Mammary epithelial cell (primary cell): ENCODE results near the gene PTPRJ.

ENCODE experiments used
- EZH2 ChIP-seq: IDR thresholded peaks from 2 replicates; pipeline ENCODE4 v1.6.1; 2012; ENCODE audit warnings: low read length, inconsistent platforms, borderline replicate concordance
- TF ChIP-seq, protein P1 (sequence below), 2 donors: IDR thresholded peaks in 1 of 2; conservative IDR thresholded peaks in 1 of 2; 2 replicates each; pipeline ENCODE4 v1.5.1; 2011 to 2012; ENCODE audit warnings: inconsistent platforms in 2 of 2, low read length in 2 of 2, mild to moderate bottlenecking in 2 of 2, control low read depth in 1 of 2, low read depth in 1 of 2; ENCODE audit not compliant: insufficient read depth in 1 of 2; ENCODE audit errors: extremely low read depth in 1 of 2

DNA sequence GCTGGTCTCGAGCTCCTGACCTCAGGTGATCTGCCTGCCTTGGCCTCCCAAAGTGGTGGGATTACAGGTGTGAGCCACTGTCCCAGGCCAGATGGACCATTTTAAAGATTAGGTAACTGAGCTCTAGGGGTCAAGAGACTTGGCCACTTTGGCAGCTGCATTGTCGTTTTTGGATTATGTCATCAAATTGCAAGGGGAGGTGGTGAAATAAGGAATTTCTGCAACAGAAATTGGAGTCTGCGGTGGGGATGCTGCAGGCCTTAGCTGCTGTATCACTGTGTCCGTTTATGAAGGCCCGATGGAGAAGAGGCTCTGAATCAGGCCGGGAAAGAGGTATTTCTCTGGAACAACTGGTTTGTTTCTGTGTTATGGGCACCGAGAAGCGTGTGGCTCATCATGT lies 34.6 kb downstream of the PTPRJ start:
- TF ChIP-seq, protein P1, sequence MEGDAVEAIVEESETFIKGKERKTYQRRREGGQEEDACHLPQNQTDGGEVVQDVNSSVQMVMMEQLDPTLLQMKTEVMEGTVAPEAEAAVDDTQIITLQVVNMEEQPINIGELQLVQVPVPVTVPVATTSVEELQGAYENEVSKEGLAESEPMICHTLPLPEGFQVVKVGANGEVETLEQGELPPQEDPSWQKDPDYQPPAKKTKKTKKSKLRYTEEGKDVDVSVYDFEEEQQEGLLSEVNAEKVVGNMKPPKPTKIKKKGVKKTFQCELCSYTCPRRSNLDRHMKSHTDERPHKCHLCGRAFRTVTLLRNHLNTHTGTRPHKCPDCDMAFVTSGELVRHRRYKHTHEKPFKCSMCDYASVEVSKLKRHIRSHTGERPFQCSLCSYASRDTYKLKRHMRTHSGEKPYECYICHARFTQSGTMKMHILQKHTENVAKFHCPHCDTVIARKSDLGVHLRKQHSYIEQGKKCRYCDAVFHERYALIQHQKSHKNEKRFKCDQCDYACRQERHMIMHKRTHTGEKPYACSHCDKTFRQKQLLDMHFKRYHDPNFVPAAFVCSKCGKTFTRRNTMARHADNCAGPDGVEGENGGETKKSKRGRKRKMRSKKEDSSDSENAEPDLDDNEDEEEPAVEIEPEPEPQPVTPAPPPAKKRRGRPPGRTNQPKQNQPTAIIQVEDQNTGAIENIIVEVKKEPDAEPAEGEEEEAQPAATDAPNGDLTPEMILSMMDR (conservative IDR thresholded peaks at IDR 0.05 in 1 of 2, IDR thresholded peaks at IDR 0.05 in 1 of 2; ENCODE audit: extremely low read depth in 1 of 2, insufficient read depth in 1 of 2, low read depth in 1 of 2, low read length in 2 of 2) = no peak
- TF ChIP-seq EZH2 = no peak
